Uterus (tissue), 4 donors: ENCODE measurements around the gene PRKAG2. TPM values are rescaled to one million over a fixed set of nuclear protein-coding genes. Genes with fewer than 3 reads are reported as not detected.

Experiments
- DNase-seq, 2 donors: peaks; one replicate each; pipeline ENCODE4 v3.0.0-alpha.2; 2019 to 2020
- H3K27ac ChIP-seq, 2 donors: fragments of 200-600 bp; sonication (generic); 1 replicate in 1 of 2; 2 replicates in 1 of 2; pipeline ENCODE4 v1.5.1; 2016 to 2018
- H3K27me3 ChIP-seq, 2 donors: fragments of 200-600 bp; sonication (generic); one replicate each; pipeline ENCODE4 v1.5.1; 2018 to 2019; ENCODE audit warnings: control low read depth in 1 of 2
- H3K36me3 ChIP-seq, 2 donors: fragments of 200-600 bp; sonication (generic); one replicate each; pipeline ENCODE4 v1.5.1; 2019; ENCODE audit warnings: control low read depth in 1 of 2
- H3K4me1 ChIP-seq, 2 donors: fragments of 200-600 bp; sonication (generic); one replicate each; pipeline ENCODE4 v1.5.1; 2018 to 2019; ENCODE audit warnings: control low read depth in 1 of 2
- H3K4me3 ChIP-seq, 2 donors: fragments of 200-600 bp; sonication (generic); 1 replicate in 1 of 2; 2 replicates in 1 of 2; pipeline ENCODE4 v1.5.1; 2018 to 2019; ENCODE audit warnings: mild to moderate bottlenecking in 1 of 2
- H3K9me3 ChIP-seq, 2 donors: fragments of 200-600 bp; sonication (generic); one replicate each; pipeline ENCODE4 v1.5.1; 2019; ENCODE audit warnings: control low read depth in 1 of 2
- POLR2A ChIP-seq, 2 donors: fragments of 450-650 bp; IDR thresholded peaks; one replicate each; pipeline ENCODE4 v1.6.1; 2016; ENCODE audit warnings: antibody characterized with exemption in 2 of 2, mild to moderate bottlenecking in 1 of 2, moderate library complexity in 1 of 2
- intact Hi-C: fragments of 100-400 bp; cut with DNase I; formaldehyde crosslinking; loops from one replicate; pipeline ENCODE4 v1.15.1; 2023; ENCODE audit warnings: low total_unique reads
- total RNA-seq, 4 donors: library from RNA; depleted of rRNA in 3 of 4; stranded (reverse); fragments of >200 nt in 3 of 4; gene quantifications; one replicate each; pipeline versions ENCODE4 v1.1.0 to v1.2.4, GENCODE V29; 2014 to 2023
- TF ChIP-seq, protein P1 (sequence below), 4 experiments: fragments of 200-600 bp in 2 of 4; fragments of 450-650 bp in 2 of 4; sonication (generic) in 2 of 4; IDR thresholded peaks; one replicate each; pipeline ENCODE4 v1.5.1; 2016 to 2019; ENCODE audit warnings: antibody characterized with exemption in 4 of 4, mild to moderate bottlenecking in 2 of 4, moderate library complexity in 1 of 4
- donor health status: DM: yes; HTN: yes; CAD: no.

The PRKAG2 gene
- total RNA-seq, 4 donors from 2014 or later: 15.1 to 66.2 (median 33.6) TPM

DNA sequence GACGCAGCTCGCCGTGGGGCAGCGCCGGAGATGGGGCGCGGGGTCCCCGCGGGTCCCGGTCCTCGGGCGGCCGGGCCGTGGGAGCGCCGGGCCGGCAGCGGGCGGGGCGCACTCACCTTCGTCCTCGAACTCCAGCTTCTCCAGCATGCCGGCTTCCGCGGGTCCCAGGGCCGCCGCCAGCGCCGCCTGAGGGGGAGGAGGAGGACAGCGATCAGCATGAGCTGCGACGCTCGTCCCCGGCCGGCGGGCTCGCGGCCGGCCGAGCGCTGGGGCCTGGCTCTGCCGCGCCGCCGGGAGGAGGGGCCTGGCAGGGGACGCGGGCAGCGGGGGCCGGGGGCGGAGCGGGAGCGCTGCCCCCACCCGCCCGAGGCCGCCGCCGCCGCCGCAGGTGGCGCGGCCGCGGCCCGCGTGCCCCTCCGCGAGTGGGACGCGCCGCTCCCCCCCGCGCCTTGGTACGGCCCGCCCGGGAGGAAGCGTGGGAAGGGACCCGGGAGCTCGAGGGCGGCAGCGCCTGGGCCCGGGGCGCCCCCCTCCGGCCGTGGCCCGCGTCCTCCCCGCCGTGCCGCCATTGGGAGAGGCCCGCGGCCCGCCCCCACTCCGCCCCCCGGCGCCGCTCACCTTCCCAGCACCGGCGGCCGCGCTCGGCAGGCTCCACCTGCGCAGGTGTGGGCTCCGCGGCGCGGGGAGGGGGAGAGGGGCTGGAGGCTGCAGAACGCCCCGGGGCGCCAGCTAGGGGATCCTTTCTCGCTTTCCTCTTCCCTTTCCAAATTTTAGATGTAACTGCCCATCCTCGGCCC is 244.8 kb downstream of the PRKAG2 start:
- Histone ChIP-seq H3K4me1 (no peaks in the 10 kb centered on the region), H3K27ac (peak overlapping the region; percentile 89 to 91), H3K4me3 (peak overlapping the region; percentile 53 to 69), H3K36me3 (no peaks in the 10 kb centered on the region), H3K27me3 (no peaks in the 10 kb centered on the region), H3K9me3 (peaks cover 0 to 7% of the 10 kb centered on the region in 2 donors)
- TF ChIP-seq, protein P1, sequence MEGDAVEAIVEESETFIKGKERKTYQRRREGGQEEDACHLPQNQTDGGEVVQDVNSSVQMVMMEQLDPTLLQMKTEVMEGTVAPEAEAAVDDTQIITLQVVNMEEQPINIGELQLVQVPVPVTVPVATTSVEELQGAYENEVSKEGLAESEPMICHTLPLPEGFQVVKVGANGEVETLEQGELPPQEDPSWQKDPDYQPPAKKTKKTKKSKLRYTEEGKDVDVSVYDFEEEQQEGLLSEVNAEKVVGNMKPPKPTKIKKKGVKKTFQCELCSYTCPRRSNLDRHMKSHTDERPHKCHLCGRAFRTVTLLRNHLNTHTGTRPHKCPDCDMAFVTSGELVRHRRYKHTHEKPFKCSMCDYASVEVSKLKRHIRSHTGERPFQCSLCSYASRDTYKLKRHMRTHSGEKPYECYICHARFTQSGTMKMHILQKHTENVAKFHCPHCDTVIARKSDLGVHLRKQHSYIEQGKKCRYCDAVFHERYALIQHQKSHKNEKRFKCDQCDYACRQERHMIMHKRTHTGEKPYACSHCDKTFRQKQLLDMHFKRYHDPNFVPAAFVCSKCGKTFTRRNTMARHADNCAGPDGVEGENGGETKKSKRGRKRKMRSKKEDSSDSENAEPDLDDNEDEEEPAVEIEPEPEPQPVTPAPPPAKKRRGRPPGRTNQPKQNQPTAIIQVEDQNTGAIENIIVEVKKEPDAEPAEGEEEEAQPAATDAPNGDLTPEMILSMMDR (IDR thresholded peaks at IDR 0.05): peak in 3 of 4 experiments; percentile 43 to 61 (median 57)
- TF ChIP-seq POLR2A (IDR thresholded peaks at IDR 0.05): peak; percentile 3 to 55
- intact Hi-C loops: no loop called here
- DNase-seq: peak; percentile 71 to 86

DNA sequence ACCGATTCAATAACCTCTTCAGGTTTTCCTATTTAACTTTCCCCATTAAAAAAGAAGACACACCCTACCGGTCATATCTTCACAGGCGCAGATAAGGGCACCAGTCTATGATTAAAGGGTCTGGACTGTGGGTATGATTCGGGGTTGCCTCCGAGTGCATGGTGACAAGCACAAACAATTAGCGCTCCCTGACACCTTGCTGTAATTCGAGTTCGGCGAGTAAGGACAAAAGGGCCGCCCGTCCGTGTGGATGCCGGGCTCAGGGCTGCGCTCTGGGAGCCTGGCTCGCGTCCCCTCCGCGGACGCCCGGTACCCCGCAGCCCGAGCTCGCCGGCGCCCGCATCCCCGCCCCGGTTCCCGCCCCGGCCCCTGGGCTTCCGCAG is 245.4 kb downstream of the PRKAG2 start:
- Histone ChIP-seq H3K4me1 (no peaks in the 10 kb centered on the region), H3K36me3 (no peaks in the 10 kb centered on the region), H3K27me3 (no peaks in the 10 kb centered on the region), H3K4me3 (peak overlapping the region; percentile 53 to 69), H3K27ac (peak overlapping the region; percentile 89 to 91), H3K9me3 (peaks cover 0 to 7% of the 10 kb centered on the region in 2 donors)
- intact Hi-C loops: no loop called here
- TF ChIP-seq POLR2A (IDR thresholded peaks at IDR 0.05): no peak
- TF ChIP-seq, protein P1 (IDR thresholded peaks at IDR 0.05): no peak
- DNase-seq: peak in 1 of 2 donors; percentile 30

DNA sequence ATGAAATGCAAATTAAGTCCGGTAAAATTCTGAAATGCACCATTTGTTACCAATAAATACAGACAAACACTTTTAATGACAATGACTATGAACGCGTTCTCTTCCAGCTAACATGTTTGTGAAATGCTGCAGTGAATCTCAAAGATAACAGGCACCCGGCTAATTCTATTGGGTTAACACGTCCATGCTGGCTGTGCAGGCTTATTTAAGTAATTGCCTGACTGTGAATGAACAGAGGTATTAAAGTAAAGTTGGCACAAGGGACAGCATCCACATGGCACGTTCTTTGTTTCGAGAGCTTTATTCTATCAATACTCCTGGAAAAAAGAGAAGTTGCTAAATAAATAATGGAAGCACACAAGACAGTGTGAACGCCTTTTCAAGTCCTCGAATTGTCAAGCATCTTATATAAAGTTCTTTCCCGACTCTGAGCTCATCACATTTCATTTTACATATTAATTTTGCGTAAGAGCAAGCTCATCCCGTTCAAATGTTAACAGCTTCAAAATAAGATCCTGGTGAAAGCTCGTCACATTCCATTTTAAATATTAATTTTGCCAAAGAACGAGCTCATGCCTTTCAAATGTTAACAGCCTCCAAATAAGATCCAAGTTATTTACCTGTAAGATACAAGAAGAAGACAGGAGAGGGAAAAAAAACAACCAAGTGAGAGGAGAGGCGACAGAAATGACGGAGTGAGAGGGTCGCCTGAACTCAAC is 245.9 kb downstream of the PRKAG2 start:
- Histone ChIP-seq H3K27ac (peak overlapping the region; percentile 89 to 91), H3K36me3 (no peaks in the 10 kb centered on the region), H3K27me3 (no peaks in the 10 kb centered on the region), H3K4me1 (no peaks in the 10 kb centered on the region), H3K4me3 (peak overlapping the region; percentile 53 to 69), H3K9me3 (peaks cover 0 to 7% of the 10 kb centered on the region in 2 donors)
- DNase-seq: no peak
- TF ChIP-seq, protein P1 (IDR thresholded peaks at IDR 0.05): no peak
- no peak for TF ChIP-seq POLR2A (IDR thresholded peaks at IDR 0.05)
- intact Hi-C loops: no loop called here

DNA sequence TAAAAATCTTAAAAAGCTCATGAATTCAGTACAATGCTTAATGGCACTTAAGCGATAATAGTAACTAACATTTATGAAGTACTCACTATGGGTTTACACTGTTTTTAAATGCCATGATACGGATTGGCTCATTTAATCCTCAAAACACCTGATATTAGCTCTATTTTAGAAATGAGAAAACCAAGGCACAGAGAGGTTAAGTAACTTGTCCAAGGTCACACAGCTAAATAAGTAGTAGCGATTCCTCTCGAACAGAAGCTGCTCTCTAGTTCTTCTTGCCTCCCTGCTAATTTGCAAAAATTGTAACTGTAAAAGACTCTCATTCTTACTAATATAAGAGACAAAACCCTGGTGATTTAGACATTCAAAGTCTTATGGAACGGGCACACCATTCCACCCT is 246.6 kb downstream of the PRKAG2 start:
- no peaks in the 10 kb centered on the region for H3K4me1 ChIP-seq
- H3K27ac ChIP-seq: no peak overlapping the region

More for the DNA sequence above, 246.6 kb downstream of the PRKAG2 start:
- TF ChIP-seq, protein P1 (IDR thresholded peaks at IDR 0.05): no peak
- no peak for TF ChIP-seq POLR2A (IDR thresholded peaks at IDR 0.05)
- H3K36me3 ChIP-seq: no peaks in the 10 kb centered on the region
- H3K27me3 ChIP-seq: no peaks in the 10 kb centered on the region
- H3K9me3 ChIP-seq: peaks cover 0 to 7% of the 10 kb centered on the region in 2 donors
- intact Hi-C loops: no loop called here
- H3K4me3 ChIP-seq: no peak overlapping the region
- no peak for DNase-seq
